Measurements from ENCODE around the gene HLA-A.
"Not testable (repeated sequence)": the region's sequence is repeated elsewhere in the genome, so short reads cannot be mapped to it uniquely, and the experiment has no call there.

Gene HLA-A

GRCh38 chr6:29942275-29943052 is at the start of gene HLA-A:
TSS of gene HLA-A (plus strand) at chr6:29942532. CDS start at chr6:29942554, 22 bp downstream.
- peak; percentile 87 for DNase-seq

DNA sequence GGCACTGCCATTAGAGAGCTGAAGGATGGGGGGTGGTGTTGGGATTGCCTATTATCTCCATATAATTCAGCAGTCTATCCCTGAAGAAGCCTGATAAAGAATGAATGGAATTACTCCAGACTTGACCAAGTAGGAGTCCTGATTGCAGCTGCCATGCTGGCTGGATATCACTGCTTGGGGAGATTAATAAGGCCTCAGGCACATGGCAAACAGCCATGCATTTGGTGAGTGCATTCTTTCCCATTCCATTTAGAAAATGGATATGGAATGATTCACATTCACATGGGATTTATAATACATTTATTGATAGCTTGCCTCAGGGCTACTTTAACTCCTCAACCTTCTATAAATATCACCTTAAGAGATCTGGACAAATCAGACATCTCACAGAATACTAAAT is 49.6 kb upstream of the HLA-A start:
- no peak for DNase-seq

- DNase-seq = no peak
These were observed 43.1 kb upstream of the HLA-A start for GRCh38 chr6:29899281-29899680.

DNA sequence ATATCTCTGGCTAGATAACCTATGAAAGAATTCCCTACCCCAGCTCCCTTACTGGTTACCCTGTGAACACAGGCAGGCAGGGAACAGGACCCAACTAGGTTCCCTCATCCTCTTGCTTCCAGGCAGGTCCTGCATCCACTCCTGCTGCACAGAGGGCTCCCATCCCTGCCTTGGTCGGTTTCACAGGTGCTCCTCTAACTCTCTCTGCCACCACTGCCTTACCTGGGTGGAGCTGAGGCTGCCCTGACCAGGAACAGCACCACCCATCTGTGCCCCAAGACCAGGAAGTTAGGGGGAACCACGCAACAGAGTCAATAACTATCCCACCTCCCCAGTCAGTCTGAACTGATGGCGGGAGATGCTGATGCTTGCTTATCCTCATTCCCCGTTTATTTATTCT is 37.0 kb upstream of the HLA-A start:
- DNase-seq = no peak

- no peak for DNase-seq
These were observed 34.5 kb upstream of the HLA-A start for GRCh38 chr6:29907637-29908340.

GRCh38 chr6:29908341-29908662 is 34.0 kb upstream of the HLA-A start:
- no peak for DNase-seq

DNA sequence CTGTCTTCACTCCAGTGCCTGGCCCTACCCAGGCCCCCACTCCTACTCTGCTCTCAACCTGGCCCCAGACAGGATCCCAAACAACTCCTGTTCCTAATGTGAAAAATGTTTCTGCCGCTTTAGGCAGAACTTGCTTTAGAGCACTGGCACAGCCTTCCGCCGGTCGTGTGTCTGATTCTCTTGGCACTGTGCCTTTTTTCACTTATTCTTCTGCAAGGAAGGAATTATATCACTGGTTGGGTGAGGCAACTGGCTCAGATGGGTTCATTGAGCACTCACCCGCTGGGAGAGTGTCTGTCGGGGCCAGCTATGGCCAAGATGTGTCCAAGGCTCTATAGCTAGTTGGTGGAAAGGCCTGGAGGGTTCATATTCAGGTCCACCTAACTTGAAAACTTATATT is 33.6 kb upstream of the HLA-A start:
- DNase-seq = no peak

GRCh38 chr6:29909985-29910384 is 32.3 kb upstream of the HLA-A start:
- no peak for DNase-seq

DNA sequence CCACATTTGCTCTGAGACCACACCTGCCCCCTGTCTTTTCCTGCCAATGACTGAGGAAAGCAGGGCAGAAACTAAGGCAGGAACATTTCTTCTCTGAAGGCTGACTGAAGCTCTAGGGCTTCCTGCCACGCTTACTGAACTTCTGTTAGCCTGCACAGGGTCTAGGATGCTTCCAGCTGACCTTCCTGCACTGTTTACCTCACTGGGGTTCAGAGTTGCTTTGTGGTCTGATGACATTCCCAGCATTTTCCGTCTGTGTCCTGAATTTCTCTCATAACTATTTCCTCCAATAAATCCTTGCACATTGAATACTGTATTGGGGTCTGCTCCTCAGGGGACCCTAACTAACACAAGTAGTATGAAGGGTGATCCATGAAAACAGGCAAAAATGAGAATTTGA is 29.5 kb upstream of the HLA-A start:
- no peak for DNase-seq

DNA sequence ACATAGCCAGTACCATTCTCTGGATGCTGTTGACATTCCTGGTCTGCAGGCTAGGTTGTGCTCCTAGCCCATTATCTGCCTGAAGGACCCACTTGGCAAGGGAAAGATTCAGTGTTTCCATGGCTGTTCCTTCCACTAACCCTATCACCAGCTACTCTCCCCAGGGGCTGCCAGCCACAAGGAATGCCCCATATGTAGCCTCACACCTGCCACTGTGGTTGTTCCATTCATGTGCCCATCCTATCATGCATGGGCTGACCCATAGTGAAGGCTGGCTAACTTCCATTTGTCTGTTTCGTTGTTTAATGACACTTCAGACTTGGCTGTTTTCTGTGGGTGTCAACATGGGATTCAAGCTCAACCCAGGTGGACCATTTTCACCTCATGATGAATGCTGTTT is 25.6 kb upstream of the HLA-A start:
- no peak for DNase-seq

DNA sequence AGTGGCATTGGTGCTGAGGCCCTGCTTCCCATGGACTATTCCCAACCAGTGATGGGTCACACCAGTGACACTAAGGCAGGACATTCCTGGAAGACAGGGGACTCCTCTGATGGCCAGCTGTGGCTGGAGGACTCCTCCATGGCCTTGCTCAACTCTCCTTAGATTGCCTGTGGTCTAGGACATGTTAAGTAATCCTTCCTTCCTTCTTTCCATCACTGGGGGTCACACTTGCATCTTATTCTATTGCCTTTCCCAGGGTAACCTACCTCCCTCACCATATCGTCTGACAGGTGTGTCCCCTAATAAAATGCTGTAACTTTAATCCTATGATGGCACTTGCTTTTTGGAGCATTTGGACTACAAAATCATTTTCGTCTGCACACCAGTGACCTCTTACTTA is 24.5 kb upstream of the HLA-A start:
- no peak for DNase-seq

DNA sequence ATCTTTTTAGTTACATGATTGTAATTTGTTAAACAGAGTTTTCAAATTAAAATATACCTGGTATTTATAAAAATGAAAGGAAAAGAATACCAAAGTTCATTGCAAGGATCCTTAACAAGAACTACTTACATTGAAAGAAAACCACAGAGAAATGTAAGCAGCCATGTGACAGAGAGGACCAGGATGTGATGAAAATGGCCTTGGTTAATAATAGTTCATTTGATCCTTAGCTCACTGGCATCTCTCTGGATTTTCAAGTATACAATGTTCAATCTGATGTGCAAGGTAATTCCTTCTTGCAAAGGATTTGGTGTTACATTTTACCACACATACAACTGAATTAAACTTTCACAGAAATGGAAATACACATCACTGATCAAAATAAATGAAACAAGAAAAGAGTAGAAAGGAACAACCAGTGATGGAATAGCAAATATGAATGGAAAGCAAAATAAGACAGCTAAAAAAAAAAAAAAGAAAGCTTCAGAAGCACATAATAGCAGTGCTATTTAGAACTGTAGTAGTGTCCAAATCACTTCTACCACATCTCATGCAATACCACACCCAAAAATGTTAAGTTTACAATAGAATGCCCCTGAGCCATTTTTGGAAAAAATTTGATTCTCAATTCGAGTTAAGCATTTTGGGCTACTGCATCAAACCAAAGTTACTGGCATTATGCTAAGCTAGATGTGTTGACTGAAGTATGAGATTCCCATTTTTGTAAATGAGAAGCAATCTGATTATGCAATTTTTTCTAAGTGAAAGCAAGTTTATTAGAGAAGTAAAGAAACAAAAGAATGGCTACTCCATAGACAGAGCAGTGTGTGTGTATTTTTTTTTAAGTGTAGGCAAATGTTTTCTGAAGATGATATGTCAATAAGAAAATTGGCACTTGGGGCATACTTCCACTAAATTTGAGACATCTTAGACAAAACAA is 22.6 kb upstream of the HLA-A start:
- no peak for DNase-seq

DNA sequence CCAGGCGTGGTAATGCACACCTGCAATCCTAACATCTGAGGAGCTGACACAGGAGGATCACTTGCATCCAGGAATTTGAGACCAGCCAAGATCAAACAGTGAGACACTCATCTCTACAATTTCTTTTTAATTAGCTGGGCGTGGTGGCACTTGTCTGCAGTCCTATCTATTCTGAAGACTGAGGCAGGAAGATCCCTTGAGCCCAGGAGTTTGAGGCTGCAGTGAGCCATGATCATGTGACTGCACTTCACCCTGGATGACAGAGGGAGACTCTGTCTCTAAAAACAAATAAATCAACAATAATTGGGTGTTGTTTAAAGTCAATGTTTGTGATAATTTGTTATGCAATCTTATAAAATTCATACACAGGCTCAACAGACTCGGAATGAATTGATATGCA is 18.0 kb upstream of the HLA-A start:
- DNase-seq = no peak

DNA sequence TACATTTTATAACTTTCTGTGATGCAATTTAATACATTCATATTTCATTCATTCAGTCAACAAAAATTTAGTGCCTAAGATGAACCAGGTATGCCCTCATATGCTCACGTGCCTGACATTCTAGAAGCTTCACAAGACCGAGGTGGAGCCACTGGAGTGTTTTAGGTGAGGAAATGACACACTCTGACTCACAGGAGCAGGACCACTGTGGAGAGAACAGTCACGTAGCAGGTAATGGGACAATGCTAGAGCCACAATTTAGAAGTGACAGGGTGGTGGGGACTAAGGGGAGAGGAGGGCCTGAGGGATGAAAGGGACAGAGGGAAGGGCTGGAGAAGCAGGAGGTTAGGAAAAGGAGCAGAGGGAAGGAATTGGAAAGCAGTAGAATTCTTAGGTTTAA is 17.6 kb upstream of the HLA-A start:
- no peak for DNase-seq

DNA sequence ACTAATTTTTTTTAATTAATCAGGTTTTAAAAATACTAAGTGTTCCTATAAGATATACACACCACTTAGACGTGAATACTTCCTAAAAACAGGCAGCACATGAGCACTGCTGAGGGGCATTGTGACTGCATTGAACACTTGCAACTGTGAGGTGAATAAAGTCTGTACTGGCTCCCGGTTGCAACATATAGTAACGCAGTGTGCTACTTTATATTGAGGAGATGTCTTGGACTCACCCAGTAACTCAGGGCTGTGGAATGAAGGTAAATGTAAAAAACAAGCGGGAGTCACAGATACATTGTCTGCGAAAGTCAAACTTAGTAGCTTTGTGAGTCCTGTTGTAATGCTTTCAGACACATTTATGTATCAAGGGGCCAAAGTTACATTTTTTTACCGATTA is 17.0 kb upstream of the HLA-A start:
- DNase-seq = no peak

- no peak for DNase-seq
These were observed 16.5 kb upstream of the HLA-A start for GRCh38 chr6:29925727-29926412.

GRCh38 chr6:29926413-29927274 is 15.7 kb upstream of the HLA-A start:
- peak; percentile 59 for DNase-seq

- DNase-seq = no peak
These were observed 15.1 kb upstream of the HLA-A start for GRCh38 chr6:29927275-29927569.

DNA sequence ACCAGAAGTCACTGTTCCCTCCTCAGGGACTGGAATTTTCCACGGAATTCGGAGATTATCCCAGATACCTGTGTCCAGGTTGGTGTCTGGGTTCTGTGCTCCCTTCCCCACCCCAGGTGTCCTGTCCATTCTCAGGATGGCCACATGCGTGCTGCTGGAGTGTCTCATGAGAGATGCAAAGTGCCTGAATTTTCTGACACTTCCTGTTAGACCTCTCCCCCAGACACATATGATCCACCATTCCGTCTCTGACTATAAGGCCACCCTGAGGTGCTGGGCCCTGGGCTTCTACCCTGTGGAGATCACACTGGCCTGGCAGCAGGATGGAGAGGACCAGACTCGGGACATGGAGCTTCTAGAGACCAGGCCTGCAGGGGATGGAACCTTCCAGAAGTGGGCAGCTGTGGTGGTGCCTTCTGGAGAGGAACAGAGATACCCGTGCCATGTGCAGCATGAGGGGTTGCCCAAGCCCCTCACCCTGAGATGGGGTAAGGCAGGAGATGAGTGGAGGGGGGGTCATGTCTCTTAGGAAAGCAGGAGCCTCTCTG is 14.4 kb upstream of the HLA-A start:
- no peak for DNase-seq

DNA sequence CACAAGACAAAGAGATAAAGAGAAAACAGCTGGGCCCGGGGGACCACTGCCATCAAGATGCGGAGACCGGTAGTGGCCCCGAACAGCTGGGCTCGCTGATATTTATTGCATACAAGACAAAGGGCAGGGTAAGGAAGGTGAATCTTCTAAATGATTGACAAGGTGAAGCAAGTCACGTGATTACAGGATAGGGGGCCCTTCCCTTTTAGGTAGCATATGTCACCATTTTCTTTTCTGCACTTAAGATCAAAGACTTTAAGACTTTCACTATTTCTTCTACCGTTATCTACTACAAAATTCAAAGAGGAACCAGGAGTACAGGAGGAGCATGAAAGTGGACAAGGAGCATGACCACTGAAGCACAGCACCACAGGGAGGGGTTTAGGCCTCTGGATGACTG is 12.3 kb upstream of the HLA-A start:
- not testable (repeated sequence) for DNase-seq

DNA sequence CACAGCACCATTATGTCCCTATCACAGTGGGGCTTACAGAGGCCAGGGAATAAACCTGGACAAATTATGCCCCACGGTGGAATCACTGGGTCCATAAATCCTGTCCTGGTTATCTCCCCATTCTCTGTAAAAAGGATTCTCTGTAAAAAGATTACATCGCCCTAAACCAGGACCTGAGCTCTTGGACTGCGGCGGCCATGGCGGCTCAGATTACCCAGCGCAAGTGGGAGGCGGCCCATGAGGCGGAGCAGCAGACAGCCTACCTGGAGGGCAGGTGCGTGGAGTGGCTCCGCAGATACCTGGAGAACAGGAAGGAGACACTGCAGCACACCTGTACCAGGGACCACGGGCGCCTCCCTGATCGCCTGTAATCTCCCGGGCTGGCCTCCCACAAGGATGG is 8.4 kb upstream of the HLA-A start:
- no peak for DNase-seq

All from DMS153 (cell line).